ENCODE data around the gene MCF2L.

DNA sequence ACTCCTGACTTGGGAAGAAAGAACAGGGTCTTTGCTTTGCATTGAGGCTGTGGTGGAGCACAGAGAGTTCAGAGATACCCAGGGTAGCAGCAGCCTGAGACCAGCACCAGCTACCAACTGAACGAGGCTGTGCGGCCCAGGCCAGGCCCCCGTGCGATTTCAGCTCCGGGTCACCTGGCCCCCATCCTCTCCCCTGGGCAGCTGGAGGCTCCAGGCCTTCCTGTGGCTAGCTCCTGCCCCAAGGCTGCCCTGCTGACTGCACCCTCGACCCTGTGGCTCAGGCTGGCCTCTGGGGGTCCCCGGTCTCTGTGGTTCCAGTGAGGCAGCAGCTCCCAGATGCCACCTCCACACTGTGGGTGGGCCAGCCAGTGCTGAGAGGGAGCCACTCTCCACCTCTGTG lies 52.8 kb downstream of the MCF2L start:
- TF ChIP-seq, protein P1, sequence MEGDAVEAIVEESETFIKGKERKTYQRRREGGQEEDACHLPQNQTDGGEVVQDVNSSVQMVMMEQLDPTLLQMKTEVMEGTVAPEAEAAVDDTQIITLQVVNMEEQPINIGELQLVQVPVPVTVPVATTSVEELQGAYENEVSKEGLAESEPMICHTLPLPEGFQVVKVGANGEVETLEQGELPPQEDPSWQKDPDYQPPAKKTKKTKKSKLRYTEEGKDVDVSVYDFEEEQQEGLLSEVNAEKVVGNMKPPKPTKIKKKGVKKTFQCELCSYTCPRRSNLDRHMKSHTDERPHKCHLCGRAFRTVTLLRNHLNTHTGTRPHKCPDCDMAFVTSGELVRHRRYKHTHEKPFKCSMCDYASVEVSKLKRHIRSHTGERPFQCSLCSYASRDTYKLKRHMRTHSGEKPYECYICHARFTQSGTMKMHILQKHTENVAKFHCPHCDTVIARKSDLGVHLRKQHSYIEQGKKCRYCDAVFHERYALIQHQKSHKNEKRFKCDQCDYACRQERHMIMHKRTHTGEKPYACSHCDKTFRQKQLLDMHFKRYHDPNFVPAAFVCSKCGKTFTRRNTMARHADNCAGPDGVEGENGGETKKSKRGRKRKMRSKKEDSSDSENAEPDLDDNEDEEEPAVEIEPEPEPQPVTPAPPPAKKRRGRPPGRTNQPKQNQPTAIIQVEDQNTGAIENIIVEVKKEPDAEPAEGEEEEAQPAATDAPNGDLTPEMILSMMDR (IDR thresholded peaks at IDR 0.05; ENCODE audit: poor library complexity, severe bottlenecking), result no peak
- TF ChIP-seq EZH2 (IDR thresholded peaks at IDR 0.05; ENCODE audit: borderline replicate concordance, insufficient read depth, low read length, poor library complexity, severe bottlenecking), result no peak
- TF ChIP-seq, protein P2, sequence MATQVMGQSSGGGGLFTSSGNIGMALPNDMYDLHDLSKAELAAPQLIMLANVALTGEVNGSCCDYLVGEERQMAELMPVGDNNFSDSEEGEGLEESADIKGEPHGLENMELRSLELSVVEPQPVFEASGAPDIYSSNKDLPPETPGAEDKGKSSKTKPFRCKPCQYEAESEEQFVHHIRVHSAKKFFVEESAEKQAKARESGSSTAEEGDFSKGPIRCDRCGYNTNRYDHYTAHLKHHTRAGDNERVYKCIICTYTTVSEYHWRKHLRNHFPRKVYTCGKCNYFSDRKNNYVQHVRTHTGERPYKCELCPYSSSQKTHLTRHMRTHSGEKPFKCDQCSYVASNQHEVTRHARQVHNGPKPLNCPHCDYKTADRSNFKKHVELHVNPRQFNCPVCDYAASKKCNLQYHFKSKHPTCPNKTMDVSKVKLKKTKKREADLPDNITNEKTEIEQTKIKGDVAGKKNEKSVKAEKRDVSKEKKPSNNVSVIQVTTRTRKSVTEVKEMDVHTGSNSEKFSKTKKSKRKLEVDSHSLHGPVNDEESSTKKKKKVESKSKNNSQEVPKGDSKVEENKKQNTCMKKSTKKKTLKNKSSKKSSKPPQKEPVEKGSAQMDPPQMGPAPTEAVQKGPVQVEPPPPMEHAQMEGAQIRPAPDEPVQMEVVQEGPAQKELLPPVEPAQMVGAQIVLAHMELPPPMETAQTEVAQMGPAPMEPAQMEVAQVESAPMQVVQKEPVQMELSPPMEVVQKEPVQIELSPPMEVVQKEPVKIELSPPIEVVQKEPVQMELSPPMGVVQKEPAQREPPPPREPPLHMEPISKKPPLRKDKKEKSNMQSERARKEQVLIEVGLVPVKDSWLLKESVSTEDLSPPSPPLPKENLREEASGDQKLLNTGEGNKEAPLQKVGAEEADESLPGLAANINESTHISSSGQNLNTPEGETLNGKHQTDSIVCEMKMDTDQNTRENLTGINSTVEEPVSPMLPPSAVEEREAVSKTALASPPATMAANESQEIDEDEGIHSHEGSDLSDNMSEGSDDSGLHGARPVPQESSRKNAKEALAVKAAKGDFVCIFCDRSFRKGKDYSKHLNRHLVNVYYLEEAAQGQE (IDR thresholded peaks at IDR 0.05; ENCODE audit: borderline replicate concordance), result no peak

Measured in neural cell (in vitro differentiated cells).